ENCODE results near the gene ABI3.
"Not testable (repeated sequence)": the region's sequence is repeated elsewhere in the genome, so short reads cannot be mapped to it uniquely, and the experiment has no call there.

The ABI3 gene

GRCh38 chr17:49210158-49211029, at the start of gene ABI3, which contains the start of gene GNGT2:
TSS of gene ABI3 (plus strand) at chr17:49210707. CDS start at chr17:49210725, 18 bp downstream.
TSS of gene GNGT2 (minus strand) at chr17:49210574. CDS start at chr17:49207422, 3,152 bp downstream.
- peak; percentile 55 for DNase-seq

GRCh38 chr17:49162866-49163265, 47.6 kb upstream of the ABI3 start:
- no peak for DNase-seq

- no peak for DNase-seq
Observed at GRCh38 chr17:49165143-49165542, 45.4 kb upstream of the ABI3 start.

GRCh38 chr17:49168706-49169105, 41.8 kb upstream of the ABI3 start:
- DNase-seq: no peak

- no peak for DNase-seq
Observed at GRCh38 chr17:49170216-49170615, 40.3 kb upstream of the ABI3 start.

GRCh38 chr17:49170711-49171110, 39.8 kb upstream of the ABI3 start:
- peak; percentile 40 for DNase-seq

GRCh38 chr17:49175978-49176377, 34.5 kb upstream of the ABI3 start:
- not testable (repeated sequence) for DNase-seq

GRCh38 chr17:49180303-49180702, 30.2 kb upstream of the ABI3 start:
- peak; percentile 88 for DNase-seq

- no peak for DNase-seq
Observed at GRCh38 chr17:49180998-49181635, 29.4 kb upstream of the ABI3 start.

- no peak for DNase-seq
Observed at GRCh38 chr17:49183341-49183740, 27.2 kb upstream of the ABI3 start.

- DNase-seq: no peak
Observed at GRCh38 chr17:49183801-49184200, 26.7 kb upstream of the ABI3 start.

- not testable (repeated sequence) for DNase-seq
Observed at GRCh38 chr17:49184522-49184921, 26.0 kb upstream of the ABI3 start.

- DNase-seq: not testable (repeated sequence)
Observed at GRCh38 chr17:49185381-49185780, 25.1 kb upstream of the ABI3 start.

GRCh38 chr17:49187301-49187700, 23.2 kb upstream of the ABI3 start:
- DNase-seq: no peak

GRCh38 chr17:49190932-49191331, 19.6 kb upstream of the ABI3 start:
- peak; percentile 55 for DNase-seq

GRCh38 chr17:49191409-49191916, 19.0 kb upstream of the ABI3 start:
- DNase-seq: no peak

- DNase-seq: peak; percentile 99
Observed at GRCh38 chr17:49191917-49192741, 18.4 kb upstream of the ABI3 start.

- peak; percentile 95 for DNase-seq
Observed at GRCh38 chr17:49193513-49194296, 16.8 kb upstream of the ABI3 start.

GRCh38 chr17:49194297-49194607, 16.3 kb upstream of the ABI3 start:
- DNase-seq: peak; percentile 57

GRCh38 chr17:49195751-49196150, 14.8 kb upstream of the ABI3 start:
- DNase-seq: no peak

- DNase-seq: no peak
Observed at GRCh38 chr17:49196520-49196919, 14.0 kb upstream of the ABI3 start.

GRCh38 chr17:49197346-49197998, 13.0 kb upstream of the ABI3 start:
- no peak for DNase-seq

All from NCI-H82 (cell line).